Vagina (tissue), 2 donors: ENCODE measurements around the gene ATG4A. TPM values are rescaled to one million over a fixed set of nuclear protein-coding genes. Genes with fewer than 3 reads are reported as not detected.

Experiments used
- DNase-seq, 2 donors: peaks; one replicate each; pipeline ENCODE4 v3.0.0-alpha.2; 2017; ENCODE audit errors: extremely low spot score in 2 of 2
- H3K27ac ChIP-seq: fragments of 200-600 bp; sonication (generic); one replicate; pipeline ENCODE4 v1.5.1; 2019
- H3K27me3 ChIP-seq: fragments of 200-600 bp; sonication (generic); one replicate; pipeline ENCODE4 v1.5.1; 2019
- H3K36me3 ChIP-seq, 2 donors: fragments of 200-600 bp; sonication (generic); one replicate each; pipeline ENCODE4 v1.5.1; 2017 to 2019
- H3K4me1 ChIP-seq: fragments of 200-600 bp; sonication (generic); one replicate; pipeline ENCODE4 v1.5.1; 2019
- H3K4me3 ChIP-seq, 2 donors: fragments of 200-600 bp; sonication (generic); 1 replicate in 1 of 2; 2 replicates in 1 of 2; pipeline ENCODE4 v1.5.1; 2016 to 2019
- H3K9me3 ChIP-seq: fragments of 200-600 bp; sonication (generic); one replicate; pipeline ENCODE4 v1.5.1; 2019
- CTCF ChIP-seq, 3 experiments: fragments of 450-650 bp in 2 of 3; fragments of 200-600 bp in 1 of 3; sonication (generic) in 1 of 3; IDR thresholded peaks; one replicate each; pipeline ENCODE4 v1.5.1; 2017 to 2019; ENCODE audit warnings: antibody characterized with exemption in 3 of 3, mild to moderate bottlenecking in 2 of 3, moderate library complexity in 2 of 3
- POLR2A ChIP-seq, 2 donors: fragments of 450-650 bp; IDR thresholded peaks; one replicate each; pipeline ENCODE4 v1.6.1; 2017; ENCODE audit warnings: antibody characterized with exemption in 2 of 2, mild to moderate bottlenecking in 2 of 2, moderate library complexity in 2 of 2
- POLR2AphosphoS5 ChIP-seq, 2 donors: sonication (generic); formaldehyde crosslinking; IDR thresholded peaks; one replicate each; pipeline ENCODE4 v1.9.0; 2017; ENCODE audit warnings: antibody characterized with exemption in 2 of 2, mild to moderate bottlenecking in 2 of 2, low read depth in 1 of 2; ENCODE audit not compliant: insufficient read depth in 1 of 2
- intact Hi-C: fragments of 100-400 bp; cut with DNase I; formaldehyde crosslinking; loops from one replicate; pipeline ENCODE4 v1.15.1; 2023
- total RNA-seq: library from RNA; depleted of rRNA; stranded (reverse); fragments of >200 nt; gene quantifications from one replicate; pipeline ENCODE4 v1.2.3, GENCODE V29; 2016

The ATG4A gene
- total RNA-seq, 1 donor from 2014 or later: 5.4 TPM

GRCh38 chrX:108126661-108127060, 35.1 kb downstream of the ATG4A start:
- intact Hi-C loops: no loop called here
- H3K36me3 ChIP-seq: no peaks in the 10 kb centered on the region
- no peak overlapping the region for H3K4me3 ChIP-seq
- no peaks in the 10 kb centered on the region for H3K27me3 ChIP-seq
- H3K4me1 ChIP-seq: no peaks in the 10 kb centered on the region
- H3K27ac ChIP-seq: no peak overlapping the region
- TF ChIP-seq POLR2A (IDR thresholded peaks at IDR 0.05) (no peak), CTCF (IDR thresholded peaks at IDR 0.05) (no peak), POLR2AphosphoS5 (IDR thresholded peaks at IDR 0.05; ENCODE audit: insufficient read depth in 1 of 2, low read depth in 1 of 2) (no peak)
- no peak for DNase-seq
- H3K9me3 ChIP-seq: no peaks in the 10 kb centered on the region

GRCh38 chrX:108127152-108127551, 35.6 kb downstream of the ATG4A start:
- H3K4me3 ChIP-seq: no peak overlapping the region
- no peaks in the 10 kb centered on the region for H3K4me1 ChIP-seq
- no peaks in the 10 kb centered on the region for H3K9me3 ChIP-seq
- H3K36me3 ChIP-seq: no peaks in the 10 kb centered on the region
- DNase-seq: no peak
- intact Hi-C loops: no loop called here
- H3K27me3 ChIP-seq: no peaks in the 10 kb centered on the region
- TF ChIP-seq POLR2A (IDR thresholded peaks at IDR 0.05) (no peak), POLR2AphosphoS5 (IDR thresholded peaks at IDR 0.05; ENCODE audit: insufficient read depth in 1 of 2, low read depth in 1 of 2) (no peak), CTCF (IDR thresholded peaks at IDR 0.05) (no peak)
- no peak overlapping the region for H3K27ac ChIP-seq

- Histone ChIP-seq H3K27ac (no peak overlapping the region), H3K27me3 (no peaks in the 10 kb centered on the region), H3K36me3 (peaks cover 0 to 5% of the 10 kb centered on the region in 2 donors), H3K9me3 (no peaks in the 10 kb centered on the region), H3K4me1 (no peaks in the 10 kb centered on the region), H3K4me3 (no peak overlapping the region)
- intact Hi-C loops: loop anchor here (5.0 kb wide), 1 partner anchor 1081 kb away; no protein-coding TSS in a partner anchor
- TF ChIP-seq CTCF (IDR thresholded peaks at IDR 0.05) (no peak), POLR2AphosphoS5 (IDR thresholded peaks at IDR 0.05; ENCODE audit: insufficient read depth in 1 of 2, low read depth in 1 of 2) (no peak), POLR2A (IDR thresholded peaks at IDR 0.05) (no peak)
- no peak for DNase-seq
Observed at GRCh38 chrX:108130889-108131288, 39.3 kb downstream of the ATG4A start.

- Histone ChIP-seq H3K27me3 (no peaks in the 10 kb centered on the region), H3K4me3 (no peak overlapping the region), H3K4me1 (no peaks in the 10 kb centered on the region), H3K36me3 (peaks cover 0 to 5% of the 10 kb centered on the region in 2 donors), H3K27ac (no peak overlapping the region), H3K9me3 (no peaks in the 10 kb centered on the region)
- no peak for TF ChIP-seq POLR2AphosphoS5 (IDR thresholded peaks at IDR 0.05; ENCODE audit: insufficient read depth in 1 of 2, low read depth in 1 of 2)
- no peak for TF ChIP-seq CTCF (IDR thresholded peaks at IDR 0.05)
- TF ChIP-seq POLR2A (IDR thresholded peaks at IDR 0.05): no peak
- intact Hi-C loops: loop anchor here (5.0 kb wide), 1 partner anchor 1081 kb away; no protein-coding TSS in a partner anchor
- no peak for DNase-seq
Observed at GRCh38 chrX:108131471-108131870, 39.9 kb downstream of the ATG4A start.

- intact Hi-C loops: loop anchor here (5.0 kb wide), 1 partner anchor 1080 kb away; no protein-coding TSS in a partner anchor
- Histone ChIP-seq H3K27ac (no peak overlapping the region), H3K4me1 (no peaks in the 10 kb centered on the region), H3K27me3 (no peaks in the 10 kb centered on the region), H3K36me3 (peaks cover 0 to 5% of the 10 kb centered on the region in 2 donors), H3K9me3 (no peaks in the 10 kb centered on the region), H3K4me3 (no peak overlapping the region)
- DNase-seq: no peak
- TF ChIP-seq POLR2A (IDR thresholded peaks at IDR 0.05): no peak
- TF ChIP-seq CTCF (IDR thresholded peaks at IDR 0.05): no peak
- TF ChIP-seq POLR2AphosphoS5 (IDR thresholded peaks at IDR 0.05; ENCODE audit: insufficient read depth in 1 of 2, low read depth in 1 of 2): no peak
Observed at GRCh38 chrX:108132034-108132433, 40.5 kb downstream of the ATG4A start.
